MCF 10A (cell line): ENCODE measurements around the gene BCAS1. TPM values are rescaled to one million over a fixed set of nuclear protein-coding genes. Genes with fewer than 3 reads are reported as not detected.

Experiments
- BruUV-seq: library from RNA; stranded (reverse); fragments of 400-500 nt; replicated peaks from 2 replicates; lab custom pipeline; 2021; lab: Mats Ljungman, UMichigan
- CTCF ChIA-PET: fragments of 300-600 bp; sonication (Branson Sonifier 250); formaldehyde crosslinking; extraction: SDS; loops from one replicate; lab custom pipeline; 2021; ENCODE audit warnings: antibody characterized with exemption, inconsistent platforms; lab: Yijun Ruan, JAX
- POLR2A ChIA-PET: fragments of 300-600, 350-650 bp; sonication (Branson Sonifier 250); formaldehyde crosslinking; extraction: SDS; loops from one replicate; lab custom pipeline; 2020; ENCODE audit warnings: antibody characterized with exemption, inconsistent platforms; lab: Yijun Ruan, JAX
- DNase-seq: peaks from one replicate; pipeline ENCODE4 v3.0.0-alpha.2; 2018; ENCODE audit not compliant: unreplicated experiment
- H3K27ac Mint-ChIP-seq: one replicate; pipeline ENCODE4 v1.8.0; 2022; ENCODE audit warnings: mild to moderate bottlenecking, low read depth, mixed read lengths; ENCODE audit not compliant: unreplicated experiment
- H3K27me3 Mint-ChIP-seq: one replicate; pipeline ENCODE4 v1.8.0; 2022; ENCODE audit warnings: mixed read lengths; ENCODE audit not compliant: insufficient read depth, unreplicated experiment
- H3K36me3 Mint-ChIP-seq: one replicate; pipeline ENCODE4 v1.8.0; 2022; ENCODE audit warnings: mild to moderate bottlenecking, moderate library complexity, mixed read lengths; ENCODE audit not compliant: insufficient read depth, unreplicated experiment
- H3K4me1 Mint-ChIP-seq: one replicate; pipeline ENCODE4 v1.8.0; 2022; ENCODE audit warnings: mixed read lengths; ENCODE audit not compliant: insufficient read depth, unreplicated experiment
- H3K4me3 Mint-ChIP-seq: one replicate; pipeline ENCODE4 v1.8.0; 2022; ENCODE audit warnings: mild to moderate bottlenecking, moderate library complexity, mixed read lengths; ENCODE audit not compliant: unreplicated experiment
- H3K9me3 Mint-ChIP-seq: one replicate; pipeline ENCODE4 v1.8.0; 2022; ENCODE audit warnings: mixed read lengths; ENCODE audit not compliant: unreplicated experiment
- CTCF ChIP-seq: fragments of 200-600 bp; IDR thresholded peaks from one replicate; pipeline ENCODE4 v1.8.0; 2022; ENCODE audit warnings: antibody characterized with exemption, mild to moderate bottlenecking; ENCODE audit not compliant: unreplicated experiment
- intact Hi-C: fragments of 100-400 bp; cut with micrococcal nuclease; formaldehyde crosslinking; loops from 2 replicates; pipeline ENCODE4 v1.14.1; 2022
- total RNA-seq: library from RNA; stranded (reverse); gene quantifications from 2 replicates; pipeline ENCODE4 v1.2.3, GENCODE V29; 2022

The BCAS1 gene
- total RNA-seq, 1 experiment from 2014 or later: not detected

GRCh38 chr20:53911301-53911700 is 159.1 kb downstream of the BCAS1 start:
- BruUV-seq: no TSS peak
- CTCF ChIA-PET: interaction anchor here (0.7 to 1.6 kb wide), 7 partner anchors 29 to 333 kb away, joined by 3 to 6 read pairs (median 3); no protein-coding TSS in a partner anchor
- intact Hi-C loops: no loop called here
- no peak for DNase-seq
- Mint-ChIP-seq H3K9me3 (no peaks in the 10 kb centered on the region), H3K27me3 (no peaks in the 10 kb centered on the region), H3K27ac (no peak overlapping the region), H3K4me1 (peaks cover 44% of the 10 kb centered on the region), H3K36me3 (peaks cover 9% of the 10 kb centered on the region), H3K4me3 (no peak overlapping the region)
- TF ChIP-seq CTCF: no peak
- POLR2A ChIA-PET: interaction anchor here (0.8 to 1.2 kb wide), 2 partner anchors 28 to 316 kb away, joined by 3 to 8 read pairs; no protein-coding TSS in a partner anchor

- H3K9me3 Mint-ChIP-seq: no peaks in the 10 kb centered on the region
- DNase-seq: no peak
- TF ChIP-seq CTCF: no peak
- intact Hi-C loops: no loop called here
- BruUV-seq: no TSS peak
- H3K4me3 Mint-ChIP-seq: no peak overlapping the region
- H3K4me1 Mint-ChIP-seq: peaks cover 42% of the 10 kb centered on the region
- ChIA-PET CTCF (interaction anchor here (1.0 to 1.1 kb wide), 2 partner anchors 331 to 332 kb away, joined by 3 read pairs; no protein-coding TSS in a partner anchor), POLR2A (no interaction called here)
- H3K27ac Mint-ChIP-seq: no peak overlapping the region
- no peaks in the 10 kb centered on the region for H3K27me3 Mint-ChIP-seq
- peaks cover 9% of the 10 kb centered on the region for H3K36me3 Mint-ChIP-seq
Observed at GRCh38 chr20:53910351-53911002, 159.9 kb downstream of the BCAS1 start.

- BruUV-seq: no TSS peak
- H3K4me3 Mint-ChIP-seq: no peak overlapping the region
- intact Hi-C loops: loop anchor here (2.0 kb wide), 1 partner anchor 287 kb away; no protein-coding TSS in a partner anchor
- no peaks in the 10 kb centered on the region for H3K27me3 Mint-ChIP-seq
- H3K27ac Mint-ChIP-seq: peak overlapping the region; percentile 19
- H3K4me1 Mint-ChIP-seq: peaks cover 40% of the 10 kb centered on the region
- ChIA-PET POLR2A (interaction anchor here (0.7 to 3.2 kb wide), 17 partner anchors 8 to 358 kb away, joined by 3 to 41 read pairs (median 6); partner anchors contain the start of gene ZNF217), CTCF (interaction anchor here (0.5 to 3.6 kb wide), 25 partner anchors 8 to 1722 kb away, joined by 3 to 50 read pairs (median 4); no protein-coding TSS in a partner anchor)
- no peak for TF ChIP-seq CTCF
- H3K36me3 Mint-ChIP-seq: peaks cover 9% of the 10 kb centered on the region
- DNase-seq: no peak
- H3K9me3 Mint-ChIP-seq: no peaks in the 10 kb centered on the region
Observed at GRCh38 chr20:53907968-53908751, 162.2 kb downstream of the BCAS1 start.

DNA sequence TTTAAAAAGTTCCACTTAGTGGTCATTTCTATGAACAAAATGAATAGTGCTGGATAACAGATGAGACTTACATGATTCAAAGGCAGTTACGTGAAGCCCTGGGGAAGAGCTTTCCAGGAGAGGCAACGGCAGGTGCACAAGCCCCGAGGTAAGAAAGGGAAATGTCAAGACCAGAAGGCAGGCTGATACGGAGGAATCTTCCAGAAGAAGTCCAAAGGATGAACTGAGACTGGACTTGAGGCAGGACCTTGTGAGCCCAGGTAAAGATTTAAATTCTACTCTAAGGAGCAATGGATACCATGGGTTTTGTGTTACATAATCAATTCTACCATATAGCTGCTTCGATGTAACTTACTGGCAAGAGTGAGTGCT is 164.6 kb downstream of the BCAS1 start:
- Mint-ChIP-seq H3K27ac (peak overlapping the region; percentile 93), H3K27me3 (no peaks in the 10 kb centered on the region), H3K36me3 (peaks cover 9% of the 10 kb centered on the region), H3K4me1 (peaks cover 46% of the 10 kb centered on the region), H3K9me3 (no peaks in the 10 kb centered on the region), H3K4me3 (no peak overlapping the region)
- CTCF ChIA-PET: interaction anchor here (0.7 to 3.4 kb wide), 5 partner anchors 10 to 284 kb away, joined by 3 to 50 read pairs (median 4); no protein-coding TSS in a partner anchor
- POLR2A ChIA-PET: interaction anchor here (0.5 to 3.2 kb wide), 20 partner anchors 10 to 326 kb away, joined by 3 to 41 read pairs (median 8); partner anchors contain the start of gene ZNF217
- no peak for DNase-seq
- BruUV-seq: TSS peak; percentile 85
- intact Hi-C loops: loop anchor here (1.0 to 2.0 kb wide), 2 partner anchors 77 to 285 kb away; no protein-coding TSS in a partner anchor
- no peak for TF ChIP-seq CTCF
